ENCODE measurements around the gene OGFOD3.
"Not testable (repeated sequence)": the region's sequence is repeated elsewhere in the genome, so short reads cannot be mapped to it uniquely, and the experiment has no call there.

OGFOD3 gene

GRCh38 chr17:82365606-82366295 is 52.6 kb downstream of the OGFOD3 start:
- H3K4me3 ChIP-seq (replicated peaks; ENCODE audit: low read depth, low read length), result no peak overlapping the region
- no peak for DNase-seq (ENCODE audit: extremely low read depth, low read depth)
- TF ChIP-seq CTCF (IDR thresholded peaks at IDR 0.05; ENCODE audit: low read depth, low read length, missing control alignments), result no peak

DNA sequence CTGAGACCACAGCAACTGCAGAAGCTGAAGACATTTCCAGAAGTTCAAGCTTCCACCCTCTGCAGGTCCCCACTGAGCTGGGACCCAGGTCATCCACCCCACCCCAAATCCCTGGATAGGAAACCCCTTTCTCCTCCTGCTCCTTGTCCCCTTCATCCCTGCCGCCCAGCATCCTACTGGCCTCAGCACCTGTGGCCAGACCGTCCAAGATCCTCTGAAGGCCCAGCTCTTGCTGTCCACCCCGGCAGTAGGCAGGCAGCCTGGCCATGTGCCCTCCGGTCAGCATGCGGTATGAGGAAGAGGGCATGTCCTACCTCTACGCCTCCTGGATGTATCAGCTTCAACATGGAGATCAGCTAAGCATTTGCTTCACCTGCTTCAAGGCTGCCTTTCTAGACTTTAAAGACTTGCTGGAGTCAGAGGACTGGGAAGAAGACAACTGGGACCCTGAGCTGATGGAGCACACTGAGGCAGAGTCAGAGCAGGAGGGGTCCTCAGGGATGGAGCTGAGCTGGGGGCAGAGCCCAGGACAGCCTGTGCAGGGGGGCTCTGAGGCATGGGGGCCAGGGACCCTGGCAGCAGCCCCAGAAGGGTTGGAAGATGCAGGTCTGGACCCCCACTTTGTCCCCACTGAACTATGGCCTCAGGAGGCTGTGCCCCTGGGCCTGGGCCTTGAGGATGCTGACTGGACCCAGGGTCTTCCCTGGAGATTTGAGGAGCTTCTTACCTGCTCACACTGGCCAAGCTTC is 56.3 kb downstream of the OGFOD3 start:
- no peak overlapping the region for H3K4me3 ChIP-seq (replicated peaks; ENCODE audit: low read depth, low read length)
- DNase-seq (ENCODE audit: extremely low read depth, low read depth), result no peak
- no peak for TF ChIP-seq CTCF (IDR thresholded peaks at IDR 0.05; ENCODE audit: low read depth, low read length, missing control alignments)

GRCh38 chr17:82359451-82360074 is 58.8 kb downstream of the OGFOD3 start:
- not testable (repeated sequence) for DNase-seq (ENCODE audit: extremely low read depth, low read depth); H3K4me3 ChIP-seq (replicated peaks; ENCODE audit: low read depth, low read length)

GRCh38 chr17:82358465-82359350 is 59.7 kb downstream of the OGFOD3 start, which contains the start of gene TEX19:
Gene TEX19 (plus strand): TSS chr17:82359247. CDS start chr17:82362151, 2,904 bp downstream.
- no peak within 1 kb of the TSS for H3K4me3 ChIP-seq (replicated peaks; ENCODE audit: low read depth, low read length)
- TF ChIP-seq CTCF (IDR thresholded peaks at IDR 0.05; ENCODE audit: low read depth, low read length, missing control alignments), result no peak
- no peak for DNase-seq (ENCODE audit: extremely low read depth, low read depth)

- no peak for DNase-seq (ENCODE audit: extremely low read depth, low read depth)
- H3K4me3 ChIP-seq (replicated peaks; ENCODE audit: low read depth, low read length), result no peak overlapping the region
- no peak for TF ChIP-seq CTCF (IDR thresholded peaks at IDR 0.05; ENCODE audit: low read depth, low read length, missing control alignments)
These were observed 61.0 kb downstream of the OGFOD3 start for GRCh38 chr17:82357394-82357793.

- H3K4me3 ChIP-seq (replicated peaks; ENCODE audit: low read depth, low read length), result no peak overlapping the region
- DNase-seq (ENCODE audit: extremely low read depth, low read depth), result no peak
- no peak for TF ChIP-seq CTCF (IDR thresholded peaks at IDR 0.05; ENCODE audit: low read depth, low read length, missing control alignments)
These were observed 61.5 kb downstream of the OGFOD3 start for GRCh38 chr17:82356845-82357355.

Data from HFF-Myc (cell line).